Measurements from ENCODE around the gene DYRK1A.
A peak's percentile ranks its signal among the peaks of the same experiment; 100 is the strongest.
"Not testable (repeated sequence)": the region's sequence is repeated elsewhere in the genome, so short reads cannot be mapped to it uniquely, and the experiment has no call there.

The DYRK1A gene

DNA sequence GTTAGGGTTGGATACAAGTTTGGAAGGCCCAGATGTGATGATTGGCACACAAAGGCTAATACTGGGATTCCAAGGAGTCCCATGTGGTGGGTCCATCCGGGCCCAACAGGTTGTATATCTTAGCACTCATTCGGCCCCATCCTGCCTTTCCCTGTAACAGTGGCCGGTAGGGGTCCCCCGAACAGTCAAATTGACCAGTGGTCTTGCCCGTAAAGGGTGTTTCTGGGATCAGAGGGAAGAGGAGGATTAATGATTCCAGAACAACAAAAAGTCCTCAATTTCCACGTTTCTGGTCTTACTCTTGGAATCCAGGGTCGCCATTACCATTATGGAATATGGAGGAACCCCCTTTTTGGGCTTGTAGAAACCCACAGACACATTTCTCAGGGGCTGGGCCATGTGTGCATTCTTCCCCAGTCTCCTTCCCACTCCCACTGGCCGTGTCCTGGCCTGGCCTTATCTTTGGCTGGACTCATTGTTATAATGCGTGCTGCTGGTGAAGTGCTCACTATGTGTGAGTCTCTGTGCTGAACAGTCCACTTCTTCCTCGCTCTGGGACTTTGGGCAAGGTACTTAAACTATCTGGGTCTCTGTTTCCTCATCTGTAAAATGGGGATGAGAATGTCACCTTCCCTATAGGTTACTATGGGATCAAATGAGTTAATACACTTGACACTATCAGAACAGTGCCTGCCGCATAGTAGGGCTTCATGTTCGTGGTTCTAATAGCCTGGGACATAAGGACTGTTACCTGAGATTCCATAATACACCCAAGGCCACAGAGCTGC is 161.8 kb downstream of the DYRK1A start:
- DNase-seq (ENCODE audit: low read depth), result no peak

DNA sequence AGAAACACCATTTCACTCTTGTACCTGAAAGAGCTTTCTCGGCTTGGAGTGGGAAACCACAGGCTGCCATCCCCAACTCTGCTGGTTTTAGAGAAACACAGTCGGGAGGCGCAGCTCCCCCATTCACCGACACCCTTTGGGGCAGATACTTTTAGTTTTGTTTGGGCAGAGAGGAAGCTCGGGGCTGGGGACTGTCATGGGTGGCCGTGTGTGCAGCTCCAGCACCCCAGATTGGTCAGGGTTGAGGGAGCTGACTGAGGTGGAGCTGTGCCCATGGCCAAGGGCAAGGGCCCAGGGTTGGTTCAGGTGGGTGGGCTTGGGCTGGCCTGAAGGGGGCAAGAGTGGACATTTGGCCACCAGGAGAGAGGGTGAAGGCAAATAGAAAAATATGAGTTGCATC is 163.1 kb downstream of the DYRK1A start:
- DNase-seq (ENCODE audit: low read depth), result no peak

DNA sequence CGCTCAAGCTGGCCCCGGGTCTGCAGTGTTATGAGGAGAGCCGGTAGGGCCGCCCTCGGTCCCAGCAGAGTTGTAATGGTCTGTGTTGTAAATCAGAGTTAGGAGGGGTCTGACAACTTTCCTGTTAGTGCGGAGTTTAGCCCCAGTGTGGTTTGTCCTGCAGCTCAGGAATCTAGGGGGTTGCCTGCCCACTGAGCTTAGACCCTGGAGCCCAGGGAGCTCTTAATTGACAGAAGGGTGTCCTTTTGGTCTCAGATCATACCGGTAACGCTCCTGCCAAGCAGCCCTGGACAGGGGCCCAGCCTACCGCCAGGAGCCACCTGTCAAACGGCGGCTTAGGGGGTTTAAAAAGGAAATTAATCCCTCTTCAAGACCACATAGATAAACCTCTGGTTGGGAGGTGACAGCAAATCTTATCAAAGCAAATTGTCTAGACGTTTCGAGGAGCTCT is 164.4 kb downstream of the DYRK1A start:
- DNase-seq (ENCODE audit: low read depth), result no peak

DNA sequence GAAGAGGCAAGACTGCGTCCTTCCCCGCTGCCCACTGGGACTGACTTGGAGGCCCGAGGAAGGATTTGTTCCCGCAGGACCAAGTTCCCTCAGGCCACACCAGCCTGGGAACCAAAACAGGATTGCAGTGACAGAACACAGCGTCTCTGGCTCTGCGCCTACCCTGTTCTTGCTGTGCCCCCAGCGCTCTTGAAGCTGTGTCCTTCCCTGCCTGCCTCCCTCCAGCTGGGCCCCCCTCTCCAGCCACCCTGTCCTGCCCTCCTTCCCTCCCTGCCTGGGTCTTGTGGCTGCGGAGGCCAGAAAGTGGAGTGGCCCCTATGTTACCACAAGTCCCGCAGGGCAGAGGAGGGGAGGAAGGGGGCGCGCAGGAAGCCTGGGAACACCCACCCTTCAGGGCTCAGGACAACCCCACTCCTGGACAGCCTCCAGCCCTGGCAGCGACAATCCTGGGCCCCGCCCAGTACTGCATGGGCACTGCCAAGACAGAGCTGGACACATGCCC is 164.9 kb downstream of the DYRK1A start:
- DNase-seq (ENCODE audit: low read depth), result no peak

DNA sequence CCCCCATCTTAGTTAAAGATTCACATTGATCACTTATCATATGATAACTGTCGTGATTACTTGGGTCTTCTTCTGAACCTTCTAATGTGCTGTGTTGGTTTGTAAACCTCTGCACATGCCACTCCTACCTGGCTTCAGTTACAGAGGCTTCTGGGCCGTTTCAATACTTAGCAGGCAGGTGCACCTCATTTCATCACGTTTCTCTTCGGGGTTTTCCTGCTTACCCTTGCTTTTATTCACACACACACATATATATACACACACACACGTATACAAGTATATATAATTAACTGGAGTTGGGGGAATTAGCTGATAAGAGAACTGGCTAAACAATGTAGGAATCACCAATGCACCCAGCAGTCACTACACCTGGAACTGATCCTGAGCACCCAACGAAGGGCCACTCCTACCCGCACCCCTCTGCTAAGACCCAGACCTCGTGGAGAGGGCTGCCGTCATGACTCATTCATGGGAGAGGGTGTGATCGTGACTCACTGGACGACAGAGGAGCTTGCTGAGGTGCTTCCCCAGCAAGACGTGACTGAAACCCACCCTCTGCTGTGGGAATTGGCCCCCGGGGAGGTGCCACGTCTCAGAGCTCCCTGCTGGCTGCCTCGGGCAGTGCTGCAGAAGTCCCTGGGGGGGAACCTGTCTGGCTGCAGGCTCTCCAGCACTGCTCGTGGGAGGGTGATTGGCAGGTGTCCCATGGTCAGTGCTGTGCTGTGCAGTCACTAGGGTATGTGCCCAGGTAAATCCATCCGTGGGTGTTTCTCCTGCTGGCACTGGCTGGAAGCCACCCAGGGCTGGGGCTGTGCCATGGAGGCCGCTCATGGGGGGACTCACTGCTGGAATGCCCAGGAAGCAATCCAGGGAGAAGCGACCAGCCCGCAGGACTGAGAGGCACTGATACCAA is 166.6 kb downstream of the DYRK1A start:
- peak; percentile 53 for DNase-seq (ENCODE audit: low read depth)

DNA sequence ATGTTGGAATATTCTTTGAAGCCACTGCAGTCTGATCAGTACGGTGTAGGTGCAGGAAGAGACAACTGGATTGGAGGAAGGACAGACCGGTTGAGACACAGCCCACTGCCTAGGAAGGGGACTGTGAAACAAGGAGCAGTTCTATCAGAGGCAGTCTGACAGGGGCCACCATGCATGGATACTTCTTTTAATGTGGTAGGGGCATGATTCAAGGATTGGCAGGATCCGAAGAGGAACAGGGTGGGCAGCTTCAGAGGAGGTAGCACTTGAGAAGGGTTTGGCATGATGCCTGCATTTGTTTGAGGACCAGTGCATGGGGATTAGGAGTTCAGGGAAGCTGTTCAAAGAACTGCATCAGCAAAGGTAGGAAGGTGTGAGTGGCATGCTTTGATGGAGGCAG is 167.9 kb downstream of the DYRK1A start:
- no peak for DNase-seq (ENCODE audit: low read depth)

DNA sequence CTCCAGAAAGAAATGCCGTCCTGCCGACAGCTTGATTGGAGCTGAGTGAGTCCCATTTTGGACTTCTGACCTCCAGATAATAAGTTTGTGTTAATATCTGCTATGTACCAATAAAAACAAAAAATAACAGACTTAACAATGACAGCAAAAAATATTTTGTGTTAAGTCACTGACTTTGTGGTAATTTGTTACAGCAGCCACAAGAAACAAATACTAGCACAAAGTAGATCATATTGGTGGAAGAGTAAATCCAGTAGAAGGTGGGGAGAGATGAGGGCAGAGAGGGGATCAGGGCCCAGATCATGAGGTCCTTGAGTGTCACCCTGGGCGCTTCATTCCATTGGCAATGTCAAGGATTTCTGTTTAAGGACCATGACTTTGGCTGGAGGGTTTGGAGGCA is 168.6 kb downstream of the DYRK1A start:
- no peak for DNase-seq (ENCODE audit: low read depth)

DNA sequence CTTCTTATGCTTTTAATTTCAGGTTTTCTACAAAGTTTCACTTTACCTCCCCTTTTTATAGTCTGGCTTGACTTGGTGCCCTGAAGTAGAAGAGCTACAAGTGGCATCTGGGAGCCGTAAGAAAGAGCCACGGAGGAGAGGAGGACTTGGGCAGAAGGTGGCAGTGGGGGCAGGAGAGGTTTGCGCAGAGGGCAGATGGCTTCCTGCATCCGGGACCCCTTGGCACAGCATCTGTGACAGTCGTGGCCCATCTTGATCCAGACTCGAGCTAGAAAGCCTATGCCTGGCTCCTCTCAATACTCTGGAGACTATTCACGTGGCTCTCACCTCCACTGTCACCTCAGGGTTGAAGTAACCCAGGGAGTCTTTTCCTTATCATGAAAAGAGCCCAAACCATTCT is 169.1 kb downstream of the DYRK1A start:
- DNase-seq (ENCODE audit: low read depth), result no peak

DNA sequence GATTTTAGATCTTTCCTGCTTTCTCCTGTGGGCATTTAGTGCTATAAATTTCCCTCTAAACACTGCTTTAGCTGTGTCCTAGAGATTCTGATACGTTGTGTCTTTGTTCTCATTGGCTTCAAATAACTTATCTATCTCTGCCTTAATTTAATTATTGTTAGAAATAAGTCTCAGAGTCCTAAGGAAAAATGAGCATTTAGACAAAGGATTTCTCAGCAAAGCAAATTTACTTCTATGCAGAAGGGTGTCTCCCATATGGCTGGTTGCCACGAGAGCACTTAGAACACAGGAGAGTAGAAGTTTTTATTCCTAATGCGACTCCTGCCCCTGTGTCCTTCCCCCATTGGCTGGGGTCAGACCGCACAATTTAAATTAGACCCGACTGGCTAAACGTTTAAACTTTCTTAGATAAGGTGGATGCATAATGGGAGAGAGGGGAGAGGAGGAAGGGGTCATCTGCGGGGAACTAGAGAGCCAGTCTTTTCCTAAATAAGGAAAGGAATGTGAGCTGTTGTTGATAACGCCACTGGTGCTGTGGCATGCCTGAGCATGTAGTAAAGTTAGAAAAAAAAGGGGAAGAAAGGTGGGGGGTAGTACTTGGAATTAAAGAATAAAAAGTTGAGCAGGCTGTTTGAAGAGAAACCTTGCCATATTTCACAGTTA is 170.2 kb downstream of the DYRK1A start:
- DNase-seq (ENCODE audit: low read depth), result no peak

DNA sequence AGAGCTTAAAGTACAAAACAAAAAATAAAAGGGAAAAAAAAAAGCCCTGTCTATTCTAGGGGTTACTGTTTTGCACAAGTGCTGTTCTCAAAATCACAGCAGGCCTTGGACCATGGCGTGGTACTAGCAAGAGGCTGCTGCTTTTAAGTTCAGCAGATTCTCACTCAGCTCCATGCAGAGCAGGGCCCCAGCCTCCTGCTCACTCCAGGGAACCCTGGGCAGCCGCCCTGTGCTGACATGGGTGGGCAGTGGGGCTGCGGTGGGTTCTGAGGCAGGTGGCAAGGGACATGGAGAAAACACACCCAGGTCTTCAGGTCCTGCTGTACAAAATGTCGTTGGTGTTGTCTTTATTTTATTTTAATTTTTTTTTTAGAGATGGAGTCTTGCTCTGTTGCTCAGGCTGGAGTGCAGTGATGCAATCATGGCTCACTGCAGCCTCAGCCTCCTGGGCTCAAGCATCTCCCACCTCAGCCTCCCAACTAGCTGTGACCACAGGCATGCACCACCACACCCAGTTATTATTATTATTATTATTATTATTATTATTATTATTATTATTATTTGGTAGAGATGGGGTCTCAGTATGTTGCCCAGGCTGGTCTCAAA is 170.9 kb downstream of the DYRK1A start:
- no peak for DNase-seq (ENCODE audit: low read depth)

DNA sequence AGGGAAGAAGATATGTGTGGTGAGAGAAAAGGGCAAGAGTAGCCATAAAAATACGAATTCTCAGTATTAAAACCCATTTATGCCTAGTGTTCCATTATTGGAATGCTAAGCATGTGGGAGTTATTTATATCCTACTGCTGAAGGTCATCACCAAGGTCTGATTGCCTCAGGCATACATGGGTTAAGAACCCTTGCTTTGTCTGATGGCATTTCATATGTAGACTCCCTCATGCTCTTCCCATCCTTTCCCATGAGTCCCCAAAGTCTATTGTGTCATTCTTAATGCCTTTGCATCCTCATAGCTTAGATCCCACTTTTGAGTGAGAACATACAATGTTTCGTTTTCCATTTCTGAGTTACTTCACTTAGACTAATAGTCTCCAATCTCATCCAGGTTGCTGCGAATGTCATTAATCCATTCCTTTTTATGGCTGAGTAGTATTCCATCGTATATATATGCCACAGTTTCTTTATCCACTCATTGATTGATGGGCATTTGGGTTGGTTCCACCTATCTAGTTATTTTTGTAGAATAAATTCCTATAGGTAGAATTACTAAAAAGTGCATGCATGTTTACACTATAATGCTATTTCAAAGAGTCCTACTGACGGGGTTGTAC is 172.5 kb downstream of the DYRK1A start:
- DNase-seq (ENCODE audit: low read depth), result no peak

DNA sequence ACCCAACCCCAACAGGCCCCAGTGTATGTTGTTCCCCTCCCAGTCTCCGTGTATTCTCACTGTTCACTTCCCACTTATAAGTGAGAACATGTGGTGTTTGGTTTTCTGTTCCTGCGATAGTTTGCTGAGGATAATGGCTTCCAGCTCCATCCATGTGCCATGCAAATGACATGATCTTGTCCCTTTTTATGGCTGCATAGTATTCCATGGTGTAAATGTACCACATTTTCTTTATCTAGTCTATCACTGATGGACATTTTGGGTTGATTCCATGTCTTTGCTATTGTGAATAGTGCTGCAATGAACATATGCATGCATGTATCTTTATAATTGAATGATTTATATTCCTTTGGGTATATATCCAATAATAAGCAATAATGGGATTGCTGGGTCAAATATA is 174.6 kb downstream of the DYRK1A start:
- not testable (repeated sequence) for DNase-seq (ENCODE audit: low read depth)

DNA sequence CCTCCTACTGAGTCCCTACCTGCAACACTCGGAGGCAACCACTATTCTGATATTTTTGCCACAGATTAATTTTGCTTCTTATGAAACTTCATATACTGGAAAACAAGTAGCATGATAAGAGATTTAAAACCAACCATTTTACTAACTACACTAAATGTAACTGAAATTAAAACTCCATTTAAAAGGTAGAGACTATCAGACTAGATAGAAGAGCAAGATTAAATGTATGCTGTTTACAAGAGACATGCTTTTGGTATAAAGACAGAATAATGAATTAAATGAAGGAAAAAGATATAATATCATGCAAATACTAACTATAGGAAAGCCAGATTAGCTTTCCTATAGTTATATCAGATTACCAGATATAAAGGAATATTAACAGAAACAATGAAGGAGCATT is 175.9 kb downstream of the DYRK1A start:
- DNase-seq (ENCODE audit: low read depth), result no peak

DNA sequence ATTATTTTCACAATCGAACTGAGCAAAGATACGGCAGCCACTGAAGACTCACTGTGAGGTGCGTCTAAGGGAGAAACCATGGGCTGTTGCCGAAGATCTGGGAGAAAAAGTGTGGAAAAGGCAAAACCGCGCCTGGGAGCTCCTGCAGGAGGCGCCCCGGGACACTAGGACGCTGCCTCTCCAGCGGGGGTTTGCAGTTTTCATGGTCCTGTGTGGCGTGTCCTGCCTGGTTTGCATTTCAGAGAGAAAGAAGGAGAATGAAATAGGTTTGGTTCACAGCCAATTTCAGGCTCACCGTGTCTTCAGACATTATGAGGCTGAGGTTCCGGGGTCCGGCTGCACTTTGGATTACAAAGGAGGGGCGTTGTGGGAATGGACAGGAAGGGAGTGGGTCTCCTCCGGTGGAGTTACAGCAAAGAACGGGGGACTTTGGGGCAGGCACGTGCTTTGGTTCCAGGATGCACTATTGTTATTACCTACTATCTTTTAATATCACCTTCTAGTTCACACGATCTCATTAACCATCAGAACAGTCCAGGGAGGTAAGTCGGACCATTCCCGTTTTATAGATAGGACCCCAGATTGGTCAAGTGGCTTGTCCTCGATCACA is 179.8 kb downstream of the DYRK1A start:
- DNase-seq (ENCODE audit: low read depth), result no peak

DNA sequence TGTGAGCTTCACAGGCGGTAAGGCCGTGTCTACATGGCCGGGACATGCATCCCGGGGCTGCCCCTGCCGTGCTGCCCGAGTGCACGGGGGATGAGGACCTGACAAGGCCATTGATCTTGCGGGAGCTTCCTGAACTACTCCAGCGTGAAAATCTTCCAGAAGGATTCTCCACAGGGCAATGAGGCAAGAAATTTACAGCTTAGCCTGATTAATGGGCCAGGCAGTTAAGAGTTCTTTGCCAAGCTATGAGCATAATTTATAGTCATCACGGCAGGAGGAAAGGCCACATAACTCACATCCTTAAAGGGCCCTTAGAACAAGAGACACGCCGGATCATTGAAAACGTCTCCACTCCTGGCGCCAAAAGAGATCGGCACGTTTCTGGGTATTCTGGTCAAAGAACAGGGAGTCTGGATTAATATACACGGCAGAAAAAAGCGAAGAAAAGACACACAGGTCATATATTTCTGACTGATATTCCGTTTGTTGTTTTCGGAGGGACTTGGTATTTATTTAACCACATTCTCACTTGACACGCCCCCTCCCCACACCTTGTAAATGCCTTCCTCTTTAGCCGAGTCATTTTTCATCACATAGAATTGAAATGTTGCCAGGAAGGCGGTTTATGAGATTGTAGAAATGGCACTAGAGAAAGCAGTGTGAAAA is 180.5 kb downstream of the DYRK1A start:
- no peak for DNase-seq (ENCODE audit: low read depth)

DNA sequence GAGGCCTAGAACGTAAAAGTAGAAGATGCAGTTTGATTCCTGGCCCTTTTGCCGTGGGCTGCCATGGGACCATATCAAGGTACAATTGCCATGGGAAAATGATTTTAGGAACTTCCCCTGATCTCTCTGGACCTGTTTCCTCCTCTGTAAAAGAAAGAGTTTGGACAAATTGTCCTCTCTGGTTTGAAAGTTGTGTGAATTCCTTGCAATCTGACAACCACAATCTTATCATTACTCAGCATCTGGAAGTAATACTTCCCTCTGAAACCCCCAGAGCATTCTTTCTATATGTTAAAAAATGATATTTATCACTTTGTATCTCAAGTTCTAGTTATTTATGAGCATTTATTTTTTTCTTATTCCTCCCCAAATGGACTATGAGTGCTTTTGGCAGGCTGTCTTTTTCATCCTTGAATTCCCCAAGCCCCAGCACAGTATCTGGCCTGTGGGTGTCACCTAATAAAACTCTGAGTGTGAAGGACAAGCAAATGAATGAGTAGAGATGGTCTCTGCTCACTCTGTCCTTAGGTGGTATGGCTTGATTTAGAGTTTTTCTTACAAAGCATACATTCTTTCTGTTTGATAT is 181.1 kb downstream of the DYRK1A start:
- DNase-seq (ENCODE audit: low read depth), result no peak

DNA sequence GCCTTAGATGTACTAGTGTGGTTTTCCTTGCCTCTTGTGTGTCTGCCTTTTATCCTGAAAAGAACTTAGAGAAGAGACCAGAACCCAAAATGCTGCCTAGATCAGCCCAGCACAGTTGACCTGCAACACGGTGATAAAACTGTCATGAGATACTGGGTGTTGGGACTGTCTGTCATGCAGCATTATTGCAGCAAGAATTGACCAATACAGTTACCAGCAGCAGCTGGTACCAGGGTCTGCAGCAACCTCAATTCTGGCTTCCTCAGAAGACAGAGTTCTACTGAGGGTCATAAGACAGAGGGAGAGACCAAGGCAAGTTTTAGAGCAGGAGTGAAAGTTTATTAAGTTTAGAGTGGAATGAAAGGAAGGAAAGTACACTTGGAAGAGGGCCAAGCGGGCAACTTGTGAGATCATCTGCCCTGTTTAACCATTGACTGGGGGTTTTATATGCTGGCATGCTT is 182.0 kb downstream of the DYRK1A start:
- no peak for DNase-seq (ENCODE audit: low read depth)

DNA sequence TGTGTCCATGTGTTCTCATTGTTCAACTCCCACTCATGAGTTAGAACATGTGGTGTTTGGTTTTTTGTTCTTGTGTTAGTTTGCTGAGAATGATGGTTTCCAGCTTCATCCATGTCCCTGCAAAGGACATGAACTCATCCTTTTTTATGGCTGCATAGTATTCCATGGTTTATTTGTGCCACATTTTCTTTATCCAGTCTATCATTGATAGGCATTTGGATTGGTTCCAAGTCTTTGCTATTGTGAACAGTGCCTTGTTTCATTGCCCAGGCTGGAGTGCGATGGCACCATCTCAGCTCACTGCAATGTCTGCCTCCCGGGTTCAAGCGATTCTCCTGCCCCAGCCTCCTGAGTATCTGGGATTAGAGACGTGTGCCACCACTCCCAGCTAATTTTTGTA is 183.2 kb downstream of the DYRK1A start:
- DNase-seq (ENCODE audit: low read depth), result not testable (repeated sequence)

DNA sequence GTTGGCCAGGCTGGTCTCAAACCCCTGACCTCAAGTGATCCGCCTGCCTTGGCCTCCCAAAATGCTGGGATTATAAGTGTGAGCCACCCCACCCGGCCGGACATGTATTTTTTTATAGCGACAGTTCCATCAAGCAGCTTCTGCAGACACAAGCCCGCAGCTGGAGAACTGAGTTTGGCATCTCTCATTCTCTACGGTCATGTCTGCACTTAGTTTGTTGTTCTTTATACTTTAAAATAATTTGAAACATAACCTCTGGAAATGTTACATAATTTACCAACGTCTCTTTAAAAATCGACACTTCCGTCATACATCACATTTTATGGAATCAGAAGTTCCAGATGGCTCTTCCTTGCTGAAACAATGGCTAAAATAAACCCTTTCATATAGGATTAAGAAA is 183.6 kb downstream of the DYRK1A start:
- DNase-seq (ENCODE audit: low read depth), result no peak

Data from iris pigment epithelial cell (primary cell).